GM12878 (cell line): ENCODE measurements around the gene ALG10B. TPM values are rescaled to one million over a fixed set of nuclear protein-coding genes. Genes with fewer than 3 reads are reported as not detected.

Experiments used
- ATAC-seq: fragments of 200-7000 bp; cut with Tn5 transposase; 3 replicates; pipeline ENCODE4 v1.9.1; 2020; ENCODE audit warnings: mild to moderate bottlenecking, moderate library complexity
- BruUV-seq: library from RNA; stranded (reverse); fragments of 400-500 nt; replicated peaks from 2 replicates; lab custom pipeline; 2021; lab: Mats Ljungman, UMichigan
- CTCF ChIA-PET: fragments of 300-600 bp; sonication (Branson Sonifier 250); formaldehyde crosslinking; extraction: SDS; loops from one replicate; lab custom pipeline; 2021; ENCODE audit warnings: inconsistent platforms; lab: Yijun Ruan, JAX
- POLR2A ChIA-PET: fragments of 350-600 bp; formaldehyde crosslinking; extraction: SDS; loops from one replicate; lab custom pipeline; 2021; ENCODE audit warnings: inconsistent platforms; lab: Charles Lee
- RAD21 ChIA-PET: fragments of 300-600 bp; sonication (Branson Sonifier 250); formaldehyde crosslinking; loops from one replicate; lab custom pipeline; 2023; ENCODE audit warnings: antibody characterized with exemption; ENCODE audit not compliant: unreplicated experiment; lab: Charles Lee
- SMC1A ChIA-PET: fragments of 300-600 bp; sonication (Branson Sonifier 250); formaldehyde crosslinking; loops from one replicate; lab custom pipeline; 2023; ENCODE audit not compliant: unreplicated experiment, uncharacterized antibody; lab: Charles Lee
- DNase-seq: peaks from one replicate; pipeline ENCODE4 v3.0.0-alpha.2; 2011; ENCODE audit warnings: low read depth, low spot score
- FAIRE-seq: peaks from 3 replicates; lab custom pipeline; 2011; peaks lifted over from hg19 to GRCh38; lab: Jason Lieb, UNC
- H2AFZ ChIP-seq: 2 replicates; pipeline ENCODE4 v1.6.0; 2011; ENCODE audit warnings: low read depth, low read length, control low read depth; ENCODE audit not compliant: control insufficient read depth
- H3K27ac ChIP-seq: 2 replicates; pipeline ENCODE4 v1.5.1; 2011; ENCODE audit warnings: control low read depth; ENCODE audit not compliant: control insufficient read depth, insufficient read depth
- H3K27me3 ChIP-seq, 2 experiments: replicated peaks in 1 of 2; 2 replicates each; pipeline versions ENCODE4 v1.6.0 to v1.6.1; 2011; ENCODE audit warnings: low read length in 1 of 2; ENCODE audit not compliant: control insufficient read depth in 2 of 2, insufficient read depth in 2 of 2
- H3K36me3 ChIP-seq, 2 experiments: 2 replicates each; pipeline ENCODE4 v1.5.1; 2011; ENCODE audit warnings: low read length in 1 of 2; ENCODE audit not compliant: control insufficient read depth in 2 of 2, insufficient read depth in 2 of 2
- H3K4me1 ChIP-seq: 2 replicates; pipeline ENCODE4 v1.6.1; 2011; ENCODE audit warnings: mild to moderate bottlenecking, low read length, moderate library complexity, mixed read lengths; ENCODE audit not compliant: control insufficient read depth, insufficient read depth
- H3K4me2 ChIP-seq: 2 replicates; pipeline ENCODE4 v1.6.0; 2011; ENCODE audit warnings: control low read depth; ENCODE audit not compliant: control insufficient read depth, insufficient read depth
- H3K4me3 ChIP-seq: fragments of 200-600 bp; sonication (generic); 2 replicates; pipeline ENCODE4 v1.5.1; 2016
- H3K79me2 ChIP-seq: 2 replicates; pipeline ENCODE4 v1.6.0; 2011; ENCODE audit warnings: low read length; ENCODE audit not compliant: control insufficient read depth, insufficient read depth
- H3K9ac ChIP-seq: 2 replicates; pipeline ENCODE4 v1.8.0; 2011; ENCODE audit warnings: low read length, control low read depth, mixed read lengths; ENCODE audit not compliant: control insufficient read depth, insufficient read depth
- H3K9me3 ChIP-seq: replicated peaks from 3 replicates; pipeline ENCODE4 v1.5.1; 2011; ENCODE audit warnings: mild to moderate bottlenecking, low read length; ENCODE audit not compliant: control insufficient read depth, insufficient read depth
- H4K20me1 ChIP-seq: 2 replicates; pipeline ENCODE4 v1.6.0; 2011; ENCODE audit not compliant: control insufficient read depth, insufficient read depth
- BRCA1 ChIP-seq: IDR thresholded peaks from 2 replicates; pipeline ENCODE4 v1.6.1; 2011; ENCODE audit warnings: low read depth, low read length, improper control_type of control experiment
- CBX5 ChIP-seq: sonication (generic); IDR thresholded peaks from 2 replicates; pipeline ENCODE4 v1.6.1; 2016; ENCODE audit warnings: low read depth, moderate library complexity, mild to moderate bottlenecking, inconsistent platforms
- GATAD2B ChIP-seq: fragments of 450-650 bp; conservative IDR thresholded peaks from 2 replicates; pipeline ENCODE4 v1.6.1; 2017; ENCODE audit warnings: low read depth, mild to moderate bottlenecking, moderate library complexity
- JUNB ChIP-seq: IDR thresholded peaks from 2 replicates; pipeline ENCODE4 v1.6.1; 2016; ENCODE audit warnings: antibody characterized with exemption, mild to moderate bottlenecking
- KLF5 ChIP-seq: fragments of 450-650 bp; IDR thresholded peaks from 2 replicates; pipeline ENCODE4 v1.6.1; 2014; ENCODE audit warnings: mild to moderate bottlenecking; ENCODE audit not compliant: partially characterized antibody
- NBN ChIP-seq: fragments of 450-650 bp; IDR thresholded peaks from 2 replicates; pipeline ENCODE4 v1.6.1; 2016
- PBX3 ChIP-seq: IDR thresholded peaks from 2 replicates; pipeline ENCODE4 v1.6.1; 2011; ENCODE audit warnings: mild to moderate bottlenecking, low read depth, low read length, moderate library complexity; ENCODE audit not compliant: insufficient replicate concordance
- PML ChIP-seq: IDR thresholded peaks from 2 replicates; pipeline ENCODE4 v1.6.1; 2012; ENCODE audit warnings: low read length, inconsistent platforms
- RBBP5 ChIP-seq: fragments of 200-600 bp; sonication (generic); conservative IDR thresholded peaks from 2 replicates; pipeline ENCODE4 v1.6.1; 2016
- SMAD1 ChIP-seq: fragments of 450-650 bp; IDR thresholded peaks from 2 replicates; pipeline ENCODE4 v1.6.1; 2018; ENCODE audit warnings: mild to moderate bottlenecking, low read depth; ENCODE audit not compliant: partially characterized antibody
- SMC3 ChIP-seq: IDR thresholded peaks from 2 replicates; pipeline ENCODE4 v1.6.1; 2011; ENCODE audit warnings: low read length, improper control_type of control experiment, borderline replicate concordance
- ZBTB40 ChIP-seq: fragments of 450-650 bp; IDR thresholded peaks from 2 replicates; pipeline ENCODE4 v1.6.1; 2016; ENCODE audit warnings: mild to moderate bottlenecking, moderate library complexity, borderline replicate concordance
- WGBS: methylation state at CpG from one replicate; pipeline ENCODE4 v1.1.6; 2016; ENCODE audit warnings: low lambda C conversion rate; ENCODE audit not compliant: insufficient replicate concordance, insufficient coverage; ENCODE audit errors: missing lambda C conversion rate; 5-methylcytosine and 5-hydroxymethylcytosine counted together
- in situ Hi-C: fragments of 300-500 bp; cut with MboI; formaldehyde crosslinking; loops from 9 replicates; pipeline ENCODE4 v1.14.3; 2018; ENCODE audit warnings: mixed read lengths
- intact Hi-C: fragments of 100-400 bp; cut with micrococcal nuclease; formaldehyde crosslinking; loops from one replicate; pipeline ENCODE4 v1.14.2; 2022; ENCODE audit not compliant: unreplicated experiment
- polyA plus RNA-seq, 11 experiments: library from polyadenylated mRNA; depleted of rRNA in 4 of 11; unstranded in 6 of 11; stranded (reverse) in 5 of 11; fragments of >200 nt; fragmentation: Nextera tagmentation in 4 of 11; fragmentation: Illumina TruSeq in 1 of 11; extraction: Ambion mirVana in 4 of 11; extraction: Trizol in 1 of 11; gene quantifications; 1 replicate in 1 of 11; 2 replicates in 10 of 11; pipeline versions ENCODE4 v1.2.1 to v1.2.3, GENCODE V29; 2011 to 2016; ENCODE audit warnings: inconsistent platforms in 2 of 11, missing spikeins in 2 of 11, low read depth in 1 of 11
- total RNA-seq, 4 experiments: library from RNA; depleted of rRNA in 3 of 4; stranded (reverse); fragments of >200 nt in 3 of 4; fragmentation: Illumina TruSeq in 1 of 4; extraction: Trizol in 1 of 4; gene quantifications; 2 replicates each; pipeline versions ENCODE4 v1.2.1 to v1.2.3, GENCODE V29; 2013 to 2021

Gene ALG10B
- total and polyA plus RNA-seq, 10 of the 15 experiments (the other 5 are each of a cell fraction or from before 2014, with no cell fraction given), result 2.0 to 23.7 (median 8.8) TPM

- H3K4me1 ChIP-seq, result no peaks in the 10 kb centered on the region
- no peaks in the 10 kb centered on the region for H3K27me3 ChIP-seq
- DNase-seq (no peak), FAIRE-seq (no peak), ATAC-seq (no peak)
- no peaks in the 10 kb centered on the region for H3K9me3 ChIP-seq
- TF ChIP-seq GATAD2B (no peak), PML (no peak)
- ChIA-PET RAD21 (no interaction called here), SMC1A (interaction anchor here (1.3 kb wide), 1 partner anchor 12 kb away, joined by 5 read pairs; no protein-coding TSS in a partner anchor), CTCF (no interaction called here), POLR2A (no interaction called here)
- H3K36me3 ChIP-seq, result no peaks in the 10 kb centered on the region
- H3K27ac ChIP-seq, result no peak overlapping the region
- no peak overlapping the region for H3K4me2 ChIP-seq
- no peak overlapping the region for H3K9ac ChIP-seq
- no peak overlapping the region for H2AFZ ChIP-seq
- in situ Hi-C loops (no loop called here), intact Hi-C loops (no loop called here)
- BruUV-seq, result no TSS peak
- H4K20me1 ChIP-seq, result no peaks in the 10 kb centered on the region
- 10% methylated on average over 2 of the region's 2 CpGs for WGBS
- no peak overlapping the region for H3K4me3 ChIP-seq
- no peaks in the 10 kb centered on the region for H3K79me2 ChIP-seq
Measured at GRCh38 chr12:38373784-38374183, 57.2 kb downstream of the ALG10B start.

- Histone ChIP-seq H3K36me3 (no peaks in the 10 kb centered on the region), H3K9me3 (no peaks in the 10 kb centered on the region), H2AFZ (no peak overlapping the region), H3K79me2 (no peaks in the 10 kb centered on the region), H3K4me1 (no peaks in the 10 kb centered on the region), H3K4me2 (no peak overlapping the region), H4K20me1 (no peaks in the 10 kb centered on the region), H3K4me3 (no peak overlapping the region), H3K27ac (no peak overlapping the region), H3K27me3 (no peaks in the 10 kb centered on the region), H3K9ac (no peak overlapping the region)
- SMC1A ChIA-PET, result interaction anchor here (1.0 to 1.3 kb wide), 3 partner anchors 10 to 16 kb away, joined by 3 to 5 read pairs (median 3); no protein-coding TSS in a partner anchor
- no peak for TF ChIP-seq PBX3
- no peak for TF ChIP-seq ZBTB40
- TF ChIP-seq BRCA1, result no peak
- no peak for TF ChIP-seq RBBP5
- TF ChIP-seq GATAD2B, result no peak
- no peak for TF ChIP-seq CBX5
- TF ChIP-seq SMC3, result no peak
- TF ChIP-seq JUNB, result no peak
- TF ChIP-seq SMAD1, result no peak
- TF ChIP-seq KLF5, result no peak
- no peak for TF ChIP-seq NBN
- RAD21 ChIA-PET, result interaction anchor here (1.1 kb wide), 1 partner anchor 10 kb away, joined by 3 read pairs; no protein-coding TSS in a partner anchor
- BruUV-seq, result no TSS peak
- FAIRE-seq, result no peak
- POLR2A ChIA-PET, result interaction anchor here (1.2 kb wide), 1 partner anchor 17 kb away, joined by 3 read pairs; no protein-coding TSS in a partner anchor
- in situ Hi-C loops (no loop called here), intact Hi-C loops (no loop called here)
- no peak for DNase-seq
- CTCF ChIA-PET, result interaction anchor here (1.2 kb wide), 1 partner anchor 24 kb away, joined by 3 read pairs; no protein-coding TSS in a partner anchor
- no peak for ATAC-seq
Measured at GRCh38 chr12:38374751-38375150, 58.2 kb downstream of the ALG10B start.
